Tibial nerve (tissue), 4 donors: ENCODE measurements around the gene TANC1. TPM values are rescaled to one million over a fixed set of nuclear protein-coding genes. Genes with fewer than 3 reads are reported as not detected.

Experiments used
- DNase-seq, 2 donors: peaks; one replicate each; pipeline ENCODE4 v3.0.0-alpha.2; 2019; ENCODE audit warnings: low spot score in 2 of 2
- H3K27ac ChIP-seq, 4 donors: fragments of 200-600 bp; sonication (generic) in 3 of 4; one replicate each; pipeline ENCODE4 v1.5.1; 2017 to 2019; ENCODE audit warnings: mild to moderate bottlenecking in 1 of 4
- H3K27me3 ChIP-seq, 2 donors: fragments of 200-600 bp; sonication (generic) in 1 of 2; one replicate each; pipeline versions ENCODE4 v1.5.1 to v1.6.0; 2017 to 2019
- H3K36me3 ChIP-seq, 3 donors: fragments of 200-600 bp; sonication (generic); one replicate each; pipeline ENCODE4 v1.5.1; 2018 to 2019
- H3K4me1 ChIP-seq, 4 donors: fragments of 200-600 bp; sonication (generic) in 3 of 4; one replicate each; pipeline ENCODE4 v1.5.1; 2017 to 2019
- H3K4me3 ChIP-seq, 4 donors: fragments of 200-600 bp; sonication (generic) in 3 of 4; one replicate each; pipeline ENCODE4 v1.5.1; 2017 to 2019; ENCODE audit warnings: mild to moderate bottlenecking in 1 of 4, moderate library complexity in 1 of 4
- H3K9me3 ChIP-seq, 4 donors: fragments of 200-600 bp; sonication (generic) in 3 of 4; one replicate each; pipeline ENCODE4 v1.5.1; 2017 to 2019
- EP300 ChIP-seq, 2 donors: sonication (generic); formaldehyde crosslinking; IDR thresholded peaks; one replicate each; pipeline ENCODE4 v1.6.1; 2017; ENCODE audit warnings: antibody characterized with exemption in 2 of 2, mild to moderate bottlenecking in 1 of 2
- POLR2A ChIP-seq, 2 donors: fragments of 450-650 bp; IDR thresholded peaks; one replicate each; pipeline ENCODE4 v1.6.1; 2017; ENCODE audit warnings: antibody characterized with exemption in 2 of 2, mild to moderate bottlenecking in 2 of 2, moderate library complexity in 2 of 2
- WGBS, 2 donors: methylation state at CpG; one replicate each; pipeline ENCODE4 v1.1.5; 2018; 5-methylcytosine and 5-hydroxymethylcytosine counted together
- total RNA-seq, 4 donors: library from RNA; depleted of rRNA; stranded (reverse); fragments of >200 nt; gene quantifications; one replicate each; pipeline ENCODE4 v1.1.0, GENCODE V29; 2016
- TF ChIP-seq, protein P1 (sequence below), 5 experiments: fragments of 200-600 bp in 3 of 5; fragments of 450-650 bp in 2 of 5; sonication (generic) in 3 of 5; IDR thresholded peaks; one replicate each; pipeline ENCODE4 v1.5.1; 2016 to 2019; ENCODE audit warnings: antibody characterized with exemption in 5 of 5, mild to moderate bottlenecking in 3 of 5, moderate library complexity in 2 of 5

The TANC1 gene
- total RNA-seq, 4 donors from 2014 or later, result 43.5 to 66.3 (median 57.6) TPM

- Histone ChIP-seq H3K4me1 (peaks cover 0 to 47% (median 12%) of the 10 kb centered on the region in 4 donors), H3K27me3 (no peaks in the 10 kb centered on the region), H3K9me3 (no peaks in the 10 kb centered on the region), H3K27ac (no peak overlapping the region), H3K36me3 (peaks cover 0 to 28% (median 0%) of the 10 kb centered on the region in 3 donors), H3K4me3 (no peak overlapping the region)
- DNase-seq, result no peak
- TF ChIP-seq EP300 (IDR thresholded peaks at IDR 0.05) (no peak), POLR2A (IDR thresholded peaks at IDR 0.05) (no peak)
- TF ChIP-seq, protein P1, sequence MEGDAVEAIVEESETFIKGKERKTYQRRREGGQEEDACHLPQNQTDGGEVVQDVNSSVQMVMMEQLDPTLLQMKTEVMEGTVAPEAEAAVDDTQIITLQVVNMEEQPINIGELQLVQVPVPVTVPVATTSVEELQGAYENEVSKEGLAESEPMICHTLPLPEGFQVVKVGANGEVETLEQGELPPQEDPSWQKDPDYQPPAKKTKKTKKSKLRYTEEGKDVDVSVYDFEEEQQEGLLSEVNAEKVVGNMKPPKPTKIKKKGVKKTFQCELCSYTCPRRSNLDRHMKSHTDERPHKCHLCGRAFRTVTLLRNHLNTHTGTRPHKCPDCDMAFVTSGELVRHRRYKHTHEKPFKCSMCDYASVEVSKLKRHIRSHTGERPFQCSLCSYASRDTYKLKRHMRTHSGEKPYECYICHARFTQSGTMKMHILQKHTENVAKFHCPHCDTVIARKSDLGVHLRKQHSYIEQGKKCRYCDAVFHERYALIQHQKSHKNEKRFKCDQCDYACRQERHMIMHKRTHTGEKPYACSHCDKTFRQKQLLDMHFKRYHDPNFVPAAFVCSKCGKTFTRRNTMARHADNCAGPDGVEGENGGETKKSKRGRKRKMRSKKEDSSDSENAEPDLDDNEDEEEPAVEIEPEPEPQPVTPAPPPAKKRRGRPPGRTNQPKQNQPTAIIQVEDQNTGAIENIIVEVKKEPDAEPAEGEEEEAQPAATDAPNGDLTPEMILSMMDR (IDR thresholded peaks at IDR 0.05), result no peak
- WGBS, 2 donors, result 33 to 51% methylated on average over 8 of the region's 8 CpGs
Observed at GRCh38 chr2:159150280-159150746, 181.9 kb downstream of the TANC1 start.

- Histone ChIP-seq H3K4me1 (peaks cover 0 to 54% (median 12%) of the 10 kb centered on the region in 4 donors), H3K36me3 (peaks cover 0 to 28% (median 0%) of the 10 kb centered on the region in 3 donors), H3K27ac (no peak overlapping the region), H3K27me3 (no peaks in the 10 kb centered on the region), H3K9me3 (no peaks in the 10 kb centered on the region), H3K4me3 (no peak overlapping the region)
- no peak for DNase-seq
- WGBS, 2 donors, result 90% methylated on average over 5 of the region's 5 CpGs
- no peak for TF ChIP-seq POLR2A (IDR thresholded peaks at IDR 0.05)
- TF ChIP-seq, protein P1 (IDR thresholded peaks at IDR 0.05), result no peak
- TF ChIP-seq EP300 (IDR thresholded peaks at IDR 0.05), result no peak
Observed at GRCh38 chr2:159151198-159152127, 183.0 kb downstream of the TANC1 start.

- Histone ChIP-seq H3K27ac (no peak overlapping the region), H3K4me3 (no peak overlapping the region), H3K4me1 (peaks cover 0 to 46% (median 9%) of the 10 kb centered on the region in 4 donors), H3K36me3 (peaks cover 0 to 34% (median 0%) of the 10 kb centered on the region in 3 donors), H3K9me3 (no peaks in the 10 kb centered on the region), H3K27me3 (no peaks in the 10 kb centered on the region)
- TF ChIP-seq POLR2A (IDR thresholded peaks at IDR 0.05) (no peak), EP300 (IDR thresholded peaks at IDR 0.05) (no peak)
- TF ChIP-seq, protein P1 (IDR thresholded peaks at IDR 0.05), result no peak
- WGBS, 2 donors, result 94 to 99% methylated on average over 4 of the region's 4 CpGs
- no peak for DNase-seq
Observed at GRCh38 chr2:159152128-159152778, 183.8 kb downstream of the TANC1 start.

DNA sequence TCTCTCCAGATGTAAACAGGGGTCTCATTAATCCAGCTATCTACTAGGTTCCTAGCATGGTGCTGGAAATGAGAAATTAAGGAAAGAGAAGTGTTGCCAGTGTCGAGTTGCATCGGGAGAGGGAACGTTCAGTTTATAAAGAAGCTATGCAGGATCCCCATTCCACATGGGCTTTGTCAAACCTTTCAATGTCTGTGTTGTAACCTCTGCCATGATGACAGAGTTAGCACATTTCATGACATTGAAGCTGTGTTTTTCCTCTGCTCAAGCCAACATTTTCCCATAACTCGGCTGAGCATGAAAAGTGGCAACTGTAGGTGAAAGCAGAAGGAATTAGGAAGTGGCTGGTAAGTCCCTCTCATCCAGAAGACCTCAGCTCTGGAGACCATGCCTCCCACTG lies 184.6 kb downstream of the TANC1 start:
- Histone ChIP-seq H3K27me3 (no peaks in the 10 kb centered on the region), H3K4me1 (peaks cover 0 to 38% (median 5%) of the 10 kb centered on the region in 4 donors), H3K27ac (no peak overlapping the region), H3K4me3 (no peak overlapping the region), H3K36me3 (peaks cover 0 to 42% (median 0%) of the 10 kb centered on the region in 3 donors), H3K9me3 (no peaks in the 10 kb centered on the region)
- WGBS, 2 donors, result 82 to 89% methylated on average over 4 of the region's 4 CpGs
- DNase-seq, result no peak
- TF ChIP-seq POLR2A (IDR thresholded peaks at IDR 0.05) (no peak), EP300 (IDR thresholded peaks at IDR 0.05) (no peak)
- TF ChIP-seq, protein P1 (IDR thresholded peaks at IDR 0.05), result no peak
